CD4-positive, CD25-positive, alpha-beta regulatory T cell (primary cell): Measurements from ENCODE around the gene SF3A2. TPM values are rescaled to one million over a fixed set of nuclear protein-coding genes. Genes with fewer than 3 reads are reported as not detected.

ENCODE experiments used
- ATAC-seq, 2 donors: fragments of 150-1000 bp; cut with Tn5 transposase; one replicate each; pipeline ENCODE4 v1.10.0; 2021; ENCODE audit warnings: low read depth in 2 of 2, moderate number of reproducible peaks in 2 of 2, moderate library complexity in 1 of 2
- DNase-seq, 3 donors: peaks; one replicate each; pipeline versions ENCODE4 v3.0.0 to v3.0.0-alpha.2; 2012 to 2022; ENCODE audit warnings: mixed read lengths in 1 of 3
- H3K27ac ChIP-seq: one replicate; pipeline ENCODE4 v1.7.0; 2013; ENCODE audit warnings: mild to moderate bottlenecking, low read length; ENCODE audit not compliant: insufficient read depth, poor library complexity, severe bottlenecking
- H3K27me3 ChIP-seq: one replicate; pipeline ENCODE4 v1.7.0; 2013; ENCODE audit warnings: low read length; ENCODE audit not compliant: control insufficient read depth, insufficient read depth
- H3K36me3 ChIP-seq: one replicate; pipeline ENCODE4 v1.7.0; 2013; ENCODE audit warnings: mild to moderate bottlenecking, low read length, moderate library complexity; ENCODE audit not compliant: control insufficient read depth, insufficient read depth
- H3K4me1 ChIP-seq: 2 replicates; pipeline ENCODE4 v1.7.0; 2013; ENCODE audit warnings: mild to moderate bottlenecking, low read length; ENCODE audit not compliant: insufficient read depth, control insufficient read depth, poor library complexity, severe bottlenecking
- H3K4me3 ChIP-seq: one replicate; pipeline ENCODE4 v1.7.0; 2013; ENCODE audit warnings: low read depth, mild to moderate bottlenecking, low read length, moderate library complexity
- H3K9me3 ChIP-seq, 2 experiments: 1 replicate in 1 of 2; 2 replicates in 1 of 2; pipeline ENCODE4 v1.7.0; 2013; ENCODE audit warnings: low read length in 2 of 2, mild to moderate bottlenecking in 1 of 2, moderate library complexity in 1 of 2; ENCODE audit not compliant: control insufficient read depth in 2 of 2
- H3K27ac Mint-ChIP-seq, 3 donors: one replicate each; pipeline ENCODE4 v1.8.0; 2020 to 2022; ENCODE audit warnings: mild to moderate bottlenecking in 3 of 3, mixed read lengths in 3 of 3, moderate library complexity in 2 of 3
- H3K27me3 Mint-ChIP-seq: one replicate; pipeline ENCODE4 v1.8.0; 2022; ENCODE audit warnings: mild to moderate bottlenecking, mixed read lengths
- H3K36me3 Mint-ChIP-seq: one replicate; pipeline ENCODE4 v1.8.0; 2020; ENCODE audit warnings: mixed read lengths
- H3K4me1 Mint-ChIP-seq, 4 donors: one replicate each; pipeline ENCODE4 v1.8.0; 2020 to 2022; ENCODE audit warnings: mixed read lengths in 4 of 4, mild to moderate bottlenecking in 1 of 4
- H3K4me3 Mint-ChIP-seq, 4 donors: one replicate each; pipeline ENCODE4 v1.8.0; 2020 to 2022; ENCODE audit warnings: mild to moderate bottlenecking in 4 of 4, mixed read lengths in 4 of 4, moderate library complexity in 3 of 4
- H3K9me3 Mint-ChIP-seq, 7 donors: one replicate each; pipeline ENCODE4 v1.8.0; 2020 to 2022; ENCODE audit warnings: mixed read lengths in 7 of 7, mild to moderate bottlenecking in 3 of 7, moderate library complexity in 2 of 7
- polyA plus RNA-seq, 4 donors: library from polyadenylated mRNA; unstranded; fragments of 300-500 nt; fragmentation: Illumina TruSeq; gene quantifications; one replicate each; pipeline ENCODE4 v1.2.3, GENCODE V29; 2021
- total RNA-seq: library from RNA; stranded (reverse); gene quantifications from one replicate; pipeline ENCODE4 v1.2.3, GENCODE V29; 2022

SF3A2 gene
- total and polyA plus RNA-seq, 5 donors from 2014 or later = 13.5 to 146 (median 23.0) TPM

DNA sequence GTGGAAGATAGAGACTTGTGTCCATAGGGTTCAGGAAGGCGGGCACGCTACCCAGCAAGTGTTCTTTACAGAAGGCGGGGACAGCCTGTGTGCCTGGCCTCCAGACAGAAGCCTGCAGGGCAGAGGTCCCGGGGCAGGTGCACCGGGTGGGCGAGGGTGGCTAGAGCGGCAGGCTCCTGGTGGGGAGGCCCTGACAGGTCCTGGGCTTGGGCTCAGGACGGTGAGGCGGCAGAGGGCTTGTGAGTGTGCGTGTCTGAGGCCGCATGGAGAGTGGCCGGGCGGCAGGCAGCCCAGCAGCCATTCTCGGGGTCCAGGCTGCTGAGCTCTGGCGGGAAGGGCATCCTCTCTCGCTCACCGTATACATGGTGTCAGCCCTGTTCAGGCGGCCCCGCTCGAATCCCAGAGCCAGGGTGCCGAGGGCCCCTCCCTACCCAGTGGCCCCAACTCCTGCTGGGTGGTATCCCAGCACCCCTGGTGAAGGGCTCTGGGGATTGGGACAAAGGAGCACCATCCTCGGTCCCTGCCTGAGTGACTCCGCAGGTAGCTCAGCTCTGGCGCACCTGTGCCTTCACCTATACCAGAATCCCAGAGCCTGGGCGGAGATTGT, 9.5 kb downstream of the SF3A2 start:
- peak overlapping the region in 1 of 4 donors; percentile 38 for H3K4me3 Mint-ChIP-seq
- no peak overlapping the region for H3K27ac Mint-ChIP-seq
- H3K9me3 Mint-ChIP-seq = no peaks in the 10 kb centered on the region
- H3K36me3 ChIP-seq = peaks cover 51% of the 10 kb centered on the region
- H3K27me3 Mint-ChIP-seq = no peaks in the 10 kb centered on the region
- H3K9me3 ChIP-seq = no peaks in the 10 kb centered on the region
- H3K4me1 Mint-ChIP-seq = peaks cover 0 to 22% (median 10%) of the 10 kb centered on the region in 4 donors
- no peak overlapping the region for H3K4me3 ChIP-seq
- H3K4me1 ChIP-seq = peaks cover 36% of the 10 kb centered on the region
- no peaks in the 10 kb centered on the region for H3K36me3 Mint-ChIP-seq
- ATAC-seq = no peak
- no peak overlapping the region for H3K27ac ChIP-seq
- no peaks in the 10 kb centered on the region for H3K27me3 ChIP-seq
- no peak for DNase-seq

DNA sequence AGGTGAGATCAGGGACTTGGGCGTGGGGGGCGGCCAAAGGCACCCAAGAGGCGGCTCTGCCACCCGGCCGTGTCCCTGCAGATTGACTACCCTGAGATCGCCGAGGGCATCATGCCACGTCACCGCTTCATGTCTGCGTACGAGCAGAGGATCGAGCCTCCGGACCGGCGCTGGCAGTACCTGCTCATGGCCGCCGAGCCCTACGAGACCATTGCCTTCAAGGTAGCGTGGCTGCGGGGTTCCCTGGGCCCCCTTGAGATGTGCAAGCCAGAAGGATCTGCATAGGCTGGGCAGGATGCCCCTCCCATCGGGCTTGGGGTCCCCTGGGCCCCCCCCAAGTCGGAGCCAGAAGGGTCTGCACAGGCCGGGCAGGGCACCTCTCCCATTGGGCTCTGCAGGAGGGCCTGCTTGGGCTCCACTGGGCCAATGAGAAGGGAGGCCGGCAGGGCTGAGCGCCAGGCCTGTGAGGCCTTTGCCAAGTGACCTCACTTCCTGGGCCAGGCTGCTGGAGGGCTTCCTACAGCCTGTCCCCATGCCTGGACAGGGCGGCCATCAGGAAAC, 10.3 kb downstream of the SF3A2 start:
- Mint-ChIP-seq H3K27ac (no peak overlapping the region), H3K4me1 (peaks cover 0 to 15% (median 6%) of the 10 kb centered on the region in 4 donors), H3K9me3 (no peaks in the 10 kb centered on the region), H3K27me3 (no peaks in the 10 kb centered on the region), H3K36me3 (no peaks in the 10 kb centered on the region), H3K4me3 (no peak overlapping the region)
- Histone ChIP-seq H3K4me3 (no peak overlapping the region), H3K36me3 (peaks cover 51% of the 10 kb centered on the region), H3K27ac (no peak overlapping the region), H3K4me1 (peaks cover 36% of the 10 kb centered on the region), H3K27me3 (no peaks in the 10 kb centered on the region), H3K9me3 (no peaks in the 10 kb centered on the region)
- no peak for DNase-seq
- no peak for ATAC-seq

DNA sequence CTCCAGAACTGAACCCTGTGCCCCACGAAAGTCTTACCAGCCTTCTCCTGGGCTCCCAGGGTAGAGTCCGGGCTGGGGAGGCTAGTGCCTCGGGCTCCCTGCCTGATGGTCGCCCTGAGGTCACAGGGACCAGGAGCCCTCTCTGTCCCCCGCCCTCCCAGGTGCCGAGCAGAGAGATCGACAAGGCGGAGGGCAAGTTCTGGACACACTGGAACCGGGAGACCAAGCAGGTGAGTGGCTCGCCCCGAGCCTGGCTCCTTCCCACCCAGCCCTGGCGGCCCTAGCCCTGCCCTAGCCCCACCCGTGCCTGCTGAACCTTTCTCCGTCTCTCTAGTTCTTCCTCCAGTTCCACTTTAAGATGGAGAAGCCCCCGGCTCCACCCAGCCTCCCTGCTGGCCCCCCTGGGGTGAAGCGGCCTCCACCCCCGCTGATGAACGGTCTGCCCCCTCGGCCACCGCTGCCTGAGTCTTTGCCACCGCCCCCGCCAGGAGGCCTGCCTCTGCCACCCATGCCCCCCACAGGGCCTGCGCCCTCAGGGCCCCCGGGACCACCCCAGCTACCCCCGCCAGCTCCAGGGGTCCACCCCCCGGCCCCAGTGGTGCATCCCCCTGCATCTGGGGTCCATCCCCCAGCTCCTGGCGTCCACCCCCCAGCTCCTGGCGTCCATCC, 10.9 kb downstream of the SF3A2 start:
- Mint-ChIP-seq H3K9me3 (no peaks in the 10 kb centered on the region), H3K27ac (no peak overlapping the region), H3K36me3 (no peaks in the 10 kb centered on the region), H3K27me3 (peaks cover 3% of the 10 kb centered on the region), H3K4me1 (peaks cover 0 to 13% (median 1%) of the 10 kb centered on the region in 4 donors), H3K4me3 (no peak overlapping the region)
- Histone ChIP-seq H3K9me3 (no peaks in the 10 kb centered on the region), H3K27ac (no peak overlapping the region), H3K4me1 (peaks cover 36% of the 10 kb centered on the region), H3K36me3 (peaks cover 45% of the 10 kb centered on the region), H3K27me3 (no peaks in the 10 kb centered on the region), H3K4me3 (no peak overlapping the region)
- DNase-seq (no peak), ATAC-seq (no peak)

DNA sequence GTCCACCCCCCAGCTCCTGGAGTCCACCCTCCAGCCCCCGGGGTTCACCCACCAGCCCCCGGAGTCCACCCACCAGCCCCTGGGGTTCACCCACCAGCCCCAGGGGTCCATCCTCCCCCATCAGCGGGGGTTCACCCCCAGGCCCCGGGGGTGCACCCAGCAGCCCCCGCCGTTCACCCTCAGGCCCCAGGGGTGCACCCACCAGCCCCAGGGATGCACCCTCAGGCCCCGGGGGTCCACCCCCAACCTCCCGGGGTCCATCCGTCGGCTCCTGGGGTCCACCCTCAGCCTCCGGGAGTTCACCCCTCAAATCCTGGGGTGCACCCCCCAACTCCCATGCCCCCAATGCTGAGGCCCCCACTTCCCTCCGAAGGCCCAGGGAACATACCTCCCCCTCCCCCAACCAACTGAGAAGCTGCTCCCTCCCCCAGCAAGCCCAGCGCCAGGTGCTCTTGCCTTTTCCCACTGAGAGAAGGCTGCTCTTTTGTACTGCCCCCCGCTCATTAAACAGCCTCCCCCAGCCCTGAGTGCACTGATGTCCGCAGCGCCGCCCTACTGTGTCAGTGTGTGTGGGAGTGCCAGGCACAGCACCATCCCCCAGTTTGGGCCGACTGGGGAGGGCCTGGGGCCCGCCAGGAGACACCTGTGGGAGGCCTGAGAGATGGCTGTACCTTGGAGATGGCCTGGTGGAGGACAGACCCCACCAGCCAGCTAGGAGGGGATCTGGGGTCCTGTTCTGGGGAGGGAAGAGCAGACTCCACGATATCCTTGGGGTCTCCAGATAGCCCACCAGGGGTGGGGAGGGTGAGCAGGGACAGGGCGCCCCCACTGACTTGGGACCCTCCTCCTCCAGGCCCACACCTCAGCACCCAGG, 11.7 kb downstream of the SF3A2 start:
- Mint-ChIP-seq H3K4me1 (peaks cover 0 to 10% (median 0%) of the 10 kb centered on the region in 4 donors), H3K36me3 (no peaks in the 10 kb centered on the region), H3K27ac (no peak overlapping the region), H3K9me3 (no peaks in the 10 kb centered on the region), H3K4me3 (no peak overlapping the region), H3K27me3 (peaks cover 11% of the 10 kb centered on the region)
- DNase-seq (no peak), ATAC-seq (no peak)
- Histone ChIP-seq H3K4me3 (no peak overlapping the region), H3K27me3 (no peaks in the 10 kb centered on the region), H3K36me3 (peaks cover 42% of the 10 kb centered on the region), H3K27ac (no peak overlapping the region), H3K9me3 (no peaks in the 10 kb centered on the region), H3K4me1 (peaks cover 38% of the 10 kb centered on the region)

DNA sequence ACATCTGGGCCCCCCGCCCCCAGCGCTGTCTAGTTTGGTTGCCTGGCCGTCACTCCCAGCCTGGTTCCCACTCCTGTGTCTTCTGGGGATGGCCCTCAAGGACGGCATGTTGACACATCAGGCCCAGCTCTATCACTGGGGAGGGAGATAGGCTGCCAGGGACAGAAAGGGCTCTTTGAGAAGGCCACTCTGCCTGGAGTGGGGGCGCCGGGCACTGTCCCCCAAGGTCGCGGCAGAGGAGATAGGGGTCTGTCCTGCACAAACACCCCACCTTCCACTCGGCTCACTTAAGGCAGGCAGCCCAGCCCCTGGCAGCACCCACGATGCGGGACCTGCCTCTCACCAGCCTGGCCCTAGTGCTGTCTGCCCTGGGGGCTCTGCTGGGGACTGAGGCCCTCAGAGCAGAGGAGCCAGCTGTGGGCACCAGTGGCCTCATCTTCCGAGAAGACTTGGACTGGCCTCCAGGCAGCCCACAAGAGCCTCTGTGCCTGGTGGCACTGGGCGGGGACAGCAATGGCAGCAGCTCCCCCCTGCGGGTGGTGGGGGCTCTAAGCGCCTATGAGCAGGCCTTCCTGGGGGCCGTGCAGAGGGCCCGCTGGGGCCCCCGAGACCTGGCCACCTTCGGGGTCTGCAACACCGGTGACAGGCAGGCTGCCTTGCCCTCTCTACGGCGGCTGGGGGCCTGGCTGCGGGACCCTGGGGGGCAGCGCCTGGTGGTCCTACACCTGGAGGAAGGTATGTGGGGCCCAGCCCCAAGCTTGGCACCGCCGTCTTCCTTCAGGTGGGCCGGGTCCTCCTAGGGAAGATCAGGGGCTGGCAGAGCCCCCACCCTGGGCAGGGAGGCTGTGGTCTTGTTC, 12.6 kb downstream of the SF3A2 start, which contains the start of gene AMH:
Gene AMH (plus strand): TSS at position 314 of the 857 bp plus-strand sequence. CDS start 10 bp downstream, at position 324.
- Histone ChIP-seq H3K27me3 (no peaks in the 10 kb centered on the region), H3K4me3 (no peak within 1 kb of the TSS), H3K9me3 (no peaks in the 10 kb centered on the region), H3K27ac (no peak within 1 kb of the TSS), H3K36me3 (peaks cover 34% of the 10 kb centered on the region), H3K4me1 (peaks cover 41% of the 10 kb centered on the region)
- H3K4me1 Mint-ChIP-seq = peaks cover 0 to 15% (median 0%) of the 10 kb centered on the region in 4 donors
- no peak within 1 kb of the TSS for H3K27ac Mint-ChIP-seq
- H3K36me3 Mint-ChIP-seq = no peaks in the 10 kb centered on the region
- no peak for ATAC-seq
- peaks cover 12% of the 10 kb centered on the region for H3K27me3 Mint-ChIP-seq
- DNase-seq = no peak
- no peaks in the 10 kb centered on the region for H3K9me3 Mint-ChIP-seq
- H3K4me3 Mint-ChIP-seq = peak within 1 kb of the TSS in 3 of 4 donors; percentile 27 to 54 (median 33)

DNA sequence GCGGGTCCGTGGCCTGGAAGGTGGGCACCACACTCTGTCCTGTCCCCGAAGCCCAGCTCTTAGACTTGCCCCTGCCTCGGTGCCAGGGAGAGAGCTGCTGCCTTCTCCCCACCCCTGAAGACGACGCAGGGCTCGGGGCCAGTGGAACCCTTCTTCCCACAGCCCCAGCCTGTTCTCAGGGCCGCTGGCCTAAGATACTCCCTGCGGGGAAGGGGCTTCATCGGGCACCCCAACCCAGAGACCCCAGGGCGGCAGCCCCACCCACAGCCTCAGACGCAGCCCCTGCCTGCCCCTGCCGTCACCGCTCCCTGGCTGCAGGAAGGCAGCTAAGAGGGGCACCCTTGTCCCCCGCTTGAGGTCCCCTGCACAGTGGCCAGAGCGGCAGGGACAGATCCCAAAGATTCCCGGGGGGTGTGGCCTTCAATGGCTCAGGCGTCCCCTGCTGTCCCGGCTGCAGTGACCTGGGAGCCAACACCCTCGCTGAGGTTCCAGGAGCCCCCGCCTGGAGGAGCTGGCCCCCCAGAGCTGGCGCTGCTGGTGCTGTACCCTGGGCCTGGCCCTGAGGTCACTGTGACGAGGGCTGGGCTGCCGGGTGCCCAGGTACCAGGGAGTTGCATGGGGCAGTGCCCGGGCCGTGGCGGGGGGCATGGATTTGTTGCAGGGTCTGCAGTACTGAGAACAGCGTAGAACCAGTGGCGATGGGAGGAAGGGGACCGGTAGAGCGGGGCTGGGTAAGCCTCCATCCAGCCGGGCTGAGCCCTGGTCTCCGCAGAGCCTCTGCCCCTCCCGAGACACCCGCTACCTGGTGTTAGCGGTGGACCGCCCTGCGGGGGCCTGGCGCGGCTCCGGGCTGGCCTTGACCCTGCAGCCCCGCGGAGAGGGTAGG, 13.5 kb downstream of the SF3A2 start:
- Histone ChIP-seq H3K27ac (no peak overlapping the region), H3K9me3 (no peaks in the 10 kb centered on the region), H3K4me1 (peaks cover 41% of the 10 kb centered on the region), H3K4me3 (no peak overlapping the region), H3K36me3 (peaks cover 25% of the 10 kb centered on the region), H3K27me3 (no peaks in the 10 kb centered on the region)
- H3K4me3 Mint-ChIP-seq = peak overlapping the region in 3 of 4 donors; percentile 32 to 54 (median 33)
- no peak overlapping the region for H3K27ac Mint-ChIP-seq
- ATAC-seq = peak in 1 of 2 donors; percentile 5
- no peaks in the 10 kb centered on the region for H3K36me3 Mint-ChIP-seq
- peaks cover 12% of the 10 kb centered on the region for H3K27me3 Mint-ChIP-seq
- H3K4me1 Mint-ChIP-seq = peaks cover 0 to 19% (median 0%) of the 10 kb centered on the region in 4 donors
- DNase-seq = no peak
- H3K9me3 Mint-ChIP-seq = no peaks in the 10 kb centered on the region
